H1 (cell line): ENCODE data around the gene GFRA4. TPM values are rescaled to one million over a fixed set of nuclear protein-coding genes. Genes with fewer than 3 reads are reported as not detected.

ENCODE experiments used
- CEBPB ChIP-seq: IDR thresholded peaks from 2 replicates; pipeline ENCODE4 v1.6.1; 2012; ENCODE audit warnings: low read depth, low read length
- TCF12 ChIP-seq: IDR thresholded peaks from 2 replicates; pipeline ENCODE4 v1.6.1; 2011; ENCODE audit warnings: low read depth, mild to moderate bottlenecking, low read length
- YY1 ChIP-seq: IDR thresholded peaks from 2 replicates; pipeline ENCODE4 v1.6.1; 2011; ENCODE audit warnings: low read depth, mild to moderate bottlenecking, low read length
- polyA plus RNA-seq, 7 experiments: library from polyadenylated mRNA; depleted of rRNA in 3 of 7; stranded (reverse) in 5 of 7; unstranded in 2 of 7; fragments of >200 nt in 5 of 7; fragments of 200-250 nt in 2 of 7; gene quantifications; 1 replicate in 5 of 7; 2 replicates in 1 of 7; 4 replicates in 1 of 7; pipeline versions ENCODE4 v1.2.1 to v1.2.3, GENCODE V29; 2011 to 2013; ENCODE audit warnings: missing spikeins in 2 of 7, mixed read lengths in 2 of 7
- total RNA-seq: library from RNA; stranded (reverse); fragmentation: NEBNext Ultra II Directional; extraction: Animal tissue kit (Norgen Biotek cat#: 25700); gene quantifications from 2 replicates; pipeline ENCODE4 v1.2.1, GENCODE V29; 2021
- TF ChIP-seq, protein P1 (sequence below): fragments of 300-600 bp; sonication (generic); IDR thresholded peaks from 2 replicates; pipeline ENCODE4 v1.7.1; 2012; ENCODE audit warnings: low read length, moderate library complexity, mild to moderate bottlenecking, inconsistent platforms; ENCODE audit not compliant: insufficient replicate concordance

GFRA4 gene
- total and polyA plus RNA-seq, 2 of the 8 experiments (the other 6 are each of a cell fraction or from before 2014, with no cell fraction given): 0.05 TPM; not detected in 1

- TF ChIP-seq, protein P1, sequence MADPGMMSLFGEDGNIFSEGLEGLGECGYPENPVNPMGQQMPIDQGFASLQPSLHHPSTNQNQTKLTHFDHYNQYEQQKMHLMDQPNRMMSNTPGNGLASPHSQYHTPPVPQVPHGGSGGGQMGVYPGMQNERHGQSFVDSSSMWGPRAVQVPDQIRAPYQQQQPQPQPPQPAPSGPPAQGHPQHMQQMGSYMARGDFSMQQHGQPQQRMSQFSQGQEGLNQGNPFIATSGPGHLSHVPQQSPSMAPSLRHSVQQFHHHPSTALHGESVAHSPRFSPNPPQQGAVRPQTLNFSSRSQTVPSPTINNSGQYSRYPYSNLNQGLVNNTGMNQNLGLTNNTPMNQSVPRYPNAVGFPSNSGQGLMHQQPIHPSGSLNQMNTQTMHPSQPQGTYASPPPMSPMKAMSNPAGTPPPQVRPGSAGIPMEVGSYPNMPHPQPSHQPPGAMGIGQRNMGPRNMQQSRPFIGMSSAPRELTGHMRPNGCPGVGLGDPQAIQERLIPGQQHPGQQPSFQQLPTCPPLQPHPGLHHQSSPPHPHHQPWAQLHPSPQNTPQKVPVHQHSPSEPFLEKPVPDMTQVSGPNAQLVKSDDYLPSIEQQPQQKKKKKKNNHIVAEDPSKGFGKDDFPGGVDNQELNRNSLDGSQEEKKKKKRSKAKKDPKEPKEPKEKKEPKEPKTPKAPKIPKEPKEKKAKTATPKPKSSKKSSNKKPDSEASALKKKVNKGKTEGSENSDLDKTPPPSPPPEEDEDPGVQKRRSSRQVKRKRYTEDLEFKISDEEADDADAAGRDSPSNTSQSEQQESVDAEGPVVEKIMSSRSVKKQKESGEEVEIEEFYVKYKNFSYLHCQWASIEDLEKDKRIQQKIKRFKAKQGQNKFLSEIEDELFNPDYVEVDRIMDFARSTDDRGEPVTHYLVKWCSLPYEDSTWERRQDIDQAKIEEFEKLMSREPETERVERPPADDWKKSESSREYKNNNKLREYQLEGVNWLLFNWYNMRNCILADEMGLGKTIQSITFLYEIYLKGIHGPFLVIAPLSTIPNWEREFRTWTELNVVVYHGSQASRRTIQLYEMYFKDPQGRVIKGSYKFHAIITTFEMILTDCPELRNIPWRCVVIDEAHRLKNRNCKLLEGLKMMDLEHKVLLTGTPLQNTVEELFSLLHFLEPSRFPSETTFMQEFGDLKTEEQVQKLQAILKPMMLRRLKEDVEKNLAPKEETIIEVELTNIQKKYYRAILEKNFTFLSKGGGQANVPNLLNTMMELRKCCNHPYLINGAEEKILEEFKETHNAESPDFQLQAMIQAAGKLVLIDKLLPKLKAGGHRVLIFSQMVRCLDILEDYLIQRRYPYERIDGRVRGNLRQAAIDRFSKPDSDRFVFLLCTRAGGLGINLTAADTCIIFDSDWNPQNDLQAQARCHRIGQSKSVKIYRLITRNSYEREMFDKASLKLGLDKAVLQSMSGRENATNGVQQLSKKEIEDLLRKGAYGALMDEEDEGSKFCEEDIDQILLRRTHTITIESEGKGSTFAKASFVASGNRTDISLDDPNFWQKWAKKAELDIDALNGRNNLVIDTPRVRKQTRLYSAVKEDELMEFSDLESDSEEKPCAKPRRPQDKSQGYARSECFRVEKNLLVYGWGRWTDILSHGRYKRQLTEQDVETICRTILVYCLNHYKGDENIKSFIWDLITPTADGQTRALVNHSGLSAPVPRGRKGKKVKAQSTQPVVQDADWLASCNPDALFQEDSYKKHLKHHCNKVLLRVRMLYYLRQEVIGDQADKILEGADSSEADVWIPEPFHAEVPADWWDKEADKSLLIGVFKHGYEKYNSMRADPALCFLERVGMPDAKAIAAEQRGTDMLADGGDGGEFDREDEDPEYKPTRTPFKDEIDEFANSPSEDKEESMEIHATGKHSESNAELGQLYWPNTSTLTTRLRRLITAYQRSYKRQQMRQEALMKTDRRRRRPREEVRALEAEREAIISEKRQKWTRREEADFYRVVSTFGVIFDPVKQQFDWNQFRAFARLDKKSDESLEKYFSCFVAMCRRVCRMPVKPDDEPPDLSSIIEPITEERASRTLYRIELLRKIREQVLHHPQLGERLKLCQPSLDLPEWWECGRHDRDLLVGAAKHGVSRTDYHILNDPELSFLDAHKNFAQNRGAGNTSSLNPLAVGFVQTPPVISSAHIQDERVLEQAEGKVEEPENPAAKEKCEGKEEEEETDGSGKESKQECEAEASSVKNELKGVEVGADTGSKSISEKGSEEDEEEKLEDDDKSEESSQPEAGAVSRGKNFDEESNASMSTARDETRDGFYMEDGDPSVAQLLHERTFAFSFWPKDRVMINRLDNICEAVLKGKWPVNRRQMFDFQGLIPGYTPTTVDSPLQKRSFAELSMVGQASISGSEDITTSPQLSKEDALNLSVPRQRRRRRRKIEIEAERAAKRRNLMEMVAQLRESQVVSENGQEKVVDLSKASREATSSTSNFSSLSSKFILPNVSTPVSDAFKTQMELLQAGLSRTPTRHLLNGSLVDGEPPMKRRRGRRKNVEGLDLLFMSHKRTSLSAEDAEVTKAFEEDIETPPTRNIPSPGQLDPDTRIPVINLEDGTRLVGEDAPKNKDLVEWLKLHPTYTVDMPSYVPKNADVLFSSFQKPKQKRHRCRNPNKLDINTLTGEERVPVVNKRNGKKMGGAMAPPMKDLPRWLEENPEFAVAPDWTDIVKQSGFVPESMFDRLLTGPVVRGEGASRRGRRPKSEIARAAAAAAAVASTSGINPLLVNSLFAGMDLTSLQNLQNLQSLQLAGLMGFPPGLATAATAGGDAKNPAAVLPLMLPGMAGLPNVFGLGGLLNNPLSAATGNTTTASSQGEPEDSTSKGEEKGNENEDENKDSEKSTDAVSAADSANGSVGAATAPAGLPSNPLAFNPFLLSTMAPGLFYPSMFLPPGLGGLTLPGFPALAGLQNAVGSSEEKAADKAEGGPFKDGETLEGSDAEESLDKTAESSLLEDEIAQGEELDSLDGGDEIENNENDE: no peak
- no peak for TF ChIP-seq CEBPB
- TF ChIP-seq TCF12: no peak
- TF ChIP-seq YY1: no peak
Observed at GRCh38 chr20:3613821-3614440, 49.3 kb downstream of the GFRA4 start (continued).
